Stimulated activated CD8-positive, alpha-beta memory T cell treated with anti-CD3 and anti-CD28 coated beads, Interleukin-7, amount 100 ng/mL, for 4 hours (primary cell): ENCODE results near the gene AHI1.

Source experiments
- DNase-seq, 2 donors: peaks; one replicate each; pipeline ENCODE4 v3.0.0-alpha.2; 2020; ENCODE audit warnings: low read depth in 2 of 2

The AHI1 gene

GRCh38 chr6:135299256-135299655 lies 198.3 kb downstream of the AHI1 start:
- no peak for DNase-seq

- DNase-seq: no peak
These were observed 199.1 kb downstream of the AHI1 start for GRCh38 chr6:135298455-135298854.

DNA sequence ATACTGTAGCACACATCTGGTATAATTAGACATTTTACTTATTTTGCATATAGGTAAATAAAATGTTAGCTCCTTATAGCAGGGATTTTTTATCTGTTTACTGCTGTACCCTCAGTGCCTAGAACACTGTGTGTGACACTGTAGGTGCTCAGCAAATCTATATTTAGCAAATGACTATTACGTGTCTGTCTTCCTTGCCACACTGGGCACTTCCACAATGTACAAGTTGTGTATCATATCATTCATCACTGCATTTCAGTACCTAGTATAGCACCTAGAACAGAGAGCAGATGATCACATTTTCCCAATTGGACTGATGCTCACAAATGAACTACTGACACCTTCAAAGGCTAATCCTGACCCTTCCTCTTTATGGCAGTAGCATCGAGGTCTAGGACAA lies 200.8 kb downstream of the AHI1 start:
- DNase-seq: no peak

DNA sequence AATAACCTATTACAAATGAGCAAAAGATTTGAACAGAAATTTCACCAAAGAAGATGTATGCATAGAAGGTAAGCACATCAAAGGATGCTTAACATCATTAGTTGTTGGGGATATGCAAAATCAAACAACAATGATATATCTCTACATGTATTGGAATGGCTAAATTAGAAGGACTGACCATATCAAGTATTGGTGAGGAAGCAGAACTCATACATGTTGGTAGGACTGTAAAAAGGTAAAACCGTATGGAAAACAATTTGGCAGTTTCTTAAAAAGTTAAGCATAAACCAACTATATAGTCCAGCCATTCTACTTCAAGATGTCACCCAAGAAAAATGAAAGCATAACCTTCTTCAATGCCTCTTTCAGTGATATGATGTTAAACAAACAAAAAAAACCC lies 202.5 kb downstream of the AHI1 start:
- DNase-seq: no peak

DNA sequence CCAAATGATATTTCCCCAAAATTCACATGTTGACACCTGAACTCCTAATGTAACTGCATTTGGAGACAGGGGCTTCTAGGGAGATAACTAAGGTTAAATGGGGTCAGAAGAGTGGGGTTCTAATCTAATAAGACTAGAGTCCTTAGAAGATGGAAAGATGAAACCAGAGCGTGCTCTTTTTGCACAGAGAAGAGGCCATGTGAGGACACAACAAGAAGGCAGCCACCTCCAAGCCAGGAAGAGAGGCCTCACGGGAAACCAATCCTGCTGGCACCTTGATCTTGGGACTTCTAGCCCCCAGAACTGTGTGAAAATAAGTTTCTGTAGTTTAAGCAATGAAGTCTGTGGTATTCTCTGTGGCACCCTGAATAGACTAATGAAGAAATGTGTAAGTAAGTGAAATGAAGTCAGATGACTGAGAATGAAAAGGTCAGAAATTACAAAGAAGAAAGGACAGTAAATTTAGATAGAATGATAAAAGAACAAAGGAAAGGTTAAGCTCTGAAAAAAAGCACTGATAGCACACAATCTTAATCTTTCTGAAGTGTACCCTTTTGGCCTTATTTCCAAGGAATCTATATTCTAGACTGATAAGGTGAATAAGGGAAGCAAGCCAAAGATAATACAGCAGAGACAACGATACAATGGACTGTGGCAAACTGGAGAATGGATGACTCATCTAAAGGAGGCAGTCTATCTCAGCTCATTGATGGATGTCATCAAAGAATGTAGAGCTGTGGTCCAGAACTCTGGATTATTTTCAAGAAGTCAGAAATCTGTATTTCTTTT lies 206.1 kb downstream of the AHI1 start:
- no peak for DNase-seq

DNA sequence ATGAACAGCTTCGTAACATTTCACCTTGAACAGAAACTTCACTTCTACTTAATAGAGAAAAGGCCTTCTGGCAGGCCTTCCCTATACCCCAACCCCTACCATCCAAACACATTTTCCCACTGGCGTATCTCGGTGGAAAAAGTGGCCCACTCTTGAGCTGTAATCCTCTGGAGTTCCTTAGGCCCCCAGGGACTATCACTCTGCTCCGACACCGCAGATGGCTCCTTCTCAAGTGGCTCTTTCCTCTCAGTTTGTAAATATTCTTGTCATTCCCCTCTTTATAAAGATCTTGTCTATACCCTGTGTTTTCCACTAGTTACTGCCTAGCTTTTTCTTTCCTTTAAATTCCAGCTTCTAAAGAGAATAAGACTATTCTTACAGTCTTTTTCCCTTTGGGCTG lies 207.7 kb downstream of the AHI1 start:
- DNase-seq: no peak

- DNase-seq: no peak
These were observed 210.5 kb downstream of the AHI1 start for GRCh38 chr6:135286962-135287538.

- no peak for DNase-seq
These were observed 212.4 kb downstream of the AHI1 start for GRCh38 chr6:135285165-135285564.

GRCh38 chr6:135283926-135284325 lies 213.6 kb downstream of the AHI1 start:
- DNase-seq: no peak

- no peak for DNase-seq
These were observed 215.1 kb downstream of the AHI1 start for GRCh38 chr6:135282395-135282794.

DNA sequence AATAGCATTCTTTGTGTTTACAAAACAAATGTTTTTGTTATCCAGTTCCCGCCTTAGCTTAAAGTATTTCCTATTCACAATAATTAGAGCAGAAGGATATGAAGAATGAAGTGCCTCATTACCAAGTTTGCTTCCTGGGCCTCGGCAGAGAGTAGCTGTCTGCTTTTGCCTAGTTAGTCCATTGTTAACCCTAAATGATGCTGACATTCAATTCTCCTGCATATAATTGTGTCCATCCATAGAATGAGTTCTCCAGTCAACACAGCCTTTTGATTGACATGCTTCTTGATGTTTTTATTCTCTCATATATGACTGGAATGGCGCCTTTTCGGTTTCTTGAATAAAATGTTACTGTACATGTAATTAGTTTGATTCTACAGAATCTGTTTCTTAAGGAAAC lies 215.6 kb downstream of the AHI1 start:
- DNase-seq: no peak

- no peak for DNase-seq
These were observed 216.3 kb downstream of the AHI1 start for GRCh38 chr6:135281227-135281626.

GRCh38 chr6:135280375-135281136 lies 217.0 kb downstream of the AHI1 start:
- DNase-seq: no peak

DNA sequence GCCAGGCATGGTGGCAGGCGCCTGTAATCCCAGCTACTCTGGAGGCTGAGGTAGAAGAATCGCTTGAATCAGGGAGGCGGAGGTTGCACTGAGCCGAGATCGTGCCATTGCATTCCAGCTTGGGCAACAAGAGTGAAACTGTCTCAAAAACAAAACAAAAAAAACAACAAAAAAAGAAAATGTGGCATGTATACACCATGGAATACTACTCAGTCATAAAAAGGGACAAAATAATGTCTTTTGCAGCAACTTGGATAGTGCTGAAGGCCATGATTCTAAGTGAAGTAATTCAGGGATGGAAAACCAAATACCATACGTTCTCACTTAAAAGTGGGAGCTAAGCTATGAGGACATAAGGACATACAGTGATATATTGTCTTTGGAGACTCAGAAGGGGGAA lies 220.1 kb downstream of the AHI1 start:
- no peak for DNase-seq

DNA sequence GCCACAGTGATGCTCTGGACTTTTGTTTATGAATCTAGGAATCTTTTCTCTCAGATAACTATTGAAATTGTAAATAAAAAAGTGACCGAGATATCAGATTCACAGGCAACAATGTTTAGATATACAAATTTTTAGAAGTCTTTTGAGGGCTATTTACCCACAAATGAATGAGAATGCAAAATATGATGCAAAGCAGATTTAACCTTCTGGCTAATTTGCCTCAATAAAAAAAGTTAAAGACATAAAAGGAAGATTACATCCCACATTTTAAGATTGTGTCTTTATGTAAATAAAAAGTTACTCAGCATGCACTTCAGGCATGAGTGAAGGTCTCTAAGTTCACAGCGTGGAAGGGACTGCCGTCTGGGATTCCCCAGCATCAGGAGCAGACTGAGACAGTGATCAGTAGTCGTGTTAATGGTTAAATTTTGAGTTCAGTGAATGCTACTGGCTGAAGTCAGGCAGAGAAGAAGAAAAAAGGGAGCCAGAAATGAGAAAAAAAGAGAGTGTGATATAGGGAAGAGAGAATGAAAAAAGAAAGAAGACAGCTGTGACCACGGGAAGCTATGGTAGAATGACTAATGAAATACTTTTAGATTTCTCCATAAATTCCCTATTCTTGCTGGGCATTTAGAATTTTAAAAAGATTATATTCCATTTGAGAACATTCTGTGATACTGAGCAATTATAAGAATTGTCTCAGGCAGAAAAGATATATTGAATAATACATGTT lies 222.8 kb downstream of the AHI1 start:
- no peak for DNase-seq

- no peak for DNase-seq
These were observed 225.9 kb downstream of the AHI1 start for GRCh38 chr6:135271626-135272025.

GRCh38 chr6:135270676-135271536 lies 226.6 kb downstream of the AHI1 start:
- no peak for DNase-seq

DNA sequence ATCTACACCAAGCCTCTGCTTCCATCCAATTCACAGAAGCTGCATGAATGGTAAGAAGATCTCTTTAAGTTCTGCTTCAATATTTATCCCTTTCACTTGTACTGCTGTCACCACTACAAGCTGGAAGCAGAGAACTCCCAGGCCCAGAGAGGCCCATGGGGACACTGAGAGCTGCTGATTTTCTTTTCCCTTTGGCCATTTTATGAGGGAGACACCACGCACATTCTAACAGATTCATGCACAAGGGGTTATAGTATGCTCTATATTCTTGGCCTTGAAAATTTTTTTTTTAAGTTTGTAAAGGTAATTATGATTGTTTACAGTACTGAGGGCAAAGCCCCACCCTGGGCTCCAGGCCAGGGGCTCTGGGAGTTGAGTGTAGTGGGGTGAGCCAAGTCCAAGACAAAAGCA lies 228.1 kb downstream of the AHI1 start:
- DNase-seq: no peak

DNA sequence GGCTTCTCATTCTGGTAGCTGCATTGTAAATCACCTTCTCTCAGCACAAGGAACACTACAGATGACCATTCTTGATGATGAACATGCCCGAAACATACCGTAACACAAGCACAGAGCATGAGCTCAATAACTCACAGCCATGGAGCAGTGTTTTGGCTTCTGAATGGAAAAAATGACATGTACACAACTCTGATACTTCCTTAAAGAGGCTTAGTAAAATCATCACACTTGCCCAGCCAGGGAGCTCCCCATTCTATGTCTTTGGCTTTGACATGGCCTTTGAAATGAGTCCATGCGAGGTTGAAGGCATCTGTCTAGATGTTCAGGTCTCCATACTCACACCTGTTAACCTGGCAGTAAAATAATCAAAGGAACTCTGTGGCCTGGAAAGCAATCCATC lies 228.8 kb downstream of the AHI1 start:
- DNase-seq: no peak

- DNase-seq: no peak
These were observed 229.3 kb downstream of the AHI1 start for GRCh38 chr6:135268263-135268662.

GRCh38 chr6:135267085-135267484 lies 230.5 kb downstream of the AHI1 start:
- no peak for DNase-seq
